Muscle layer of duodenum (tissue), 2 donors: ENCODE results near the gene MAGEA9B.
"Not testable (repeated sequence)": the region's sequence is repeated elsewhere in the genome, so short reads cannot be mapped to it uniquely, and the experiment has no call there.

Source experiments
- H3K27ac ChIP-seq: one replicate; pipeline ENCODE4 v1.7.0; 2013; ENCODE audit warnings: mild to moderate bottlenecking, low read length
- H3K27me3 ChIP-seq: one replicate; pipeline ENCODE4 v1.7.0; 2013; ENCODE audit warnings: low read depth, mild to moderate bottlenecking, control low read depth, low read length
- H3K36me3 ChIP-seq, 2 donors: one replicate each; pipeline ENCODE4 v1.7.0; 2013; ENCODE audit warnings: low read length in 2 of 2, control low read depth in 1 of 2, mild to moderate bottlenecking in 1 of 2; ENCODE audit not compliant: insufficient read depth in 2 of 2, control insufficient read depth in 1 of 2
- H3K4me1 ChIP-seq, 2 donors: one replicate each; pipeline ENCODE4 v1.7.0; 2013; ENCODE audit warnings: low read length in 2 of 2, mild to moderate bottlenecking in 2 of 2, control low read depth in 1 of 2, moderate library complexity in 1 of 2; ENCODE audit not compliant: insufficient read depth in 2 of 2, control insufficient read depth in 1 of 2
- H3K4me3 ChIP-seq, 2 donors: one replicate each; pipeline ENCODE4 v1.7.0; 2013; ENCODE audit warnings: low read length in 2 of 2, low read depth in 1 of 2, mild to moderate bottlenecking in 1 of 2
- H3K9me3 ChIP-seq, 2 donors: one replicate each; pipeline ENCODE4 v1.7.0; 2013; ENCODE audit warnings: low read length in 2 of 2, control low read depth in 1 of 2, mild to moderate bottlenecking in 1 of 2; ENCODE audit not compliant: control insufficient read depth in 1 of 2
- donor health status: healthy.

The MAGEA9B gene

GRCh38 chrX:149587359-149587758 is at the start of gene MAGEA9B:
Gene MAGEA9B (minus strand): TSS chrX:149587459. CDS start chrX:149583179, 4,280 bp downstream.
- not testable (repeated sequence) for H3K27me3 ChIP-seq, H3K4me3 ChIP-seq, H3K27ac ChIP-seq, H3K4me1 ChIP-seq, H3K9me3 ChIP-seq, H3K36me3 ChIP-seq

GRCh38 chrX:149633511-149633910 is 46.3 kb upstream of the MAGEA9B start:
- peaks cover 0 to 11% of the 10 kb centered on the region in 2 donors for H3K4me1 ChIP-seq
- H3K36me3 ChIP-seq: no peaks in the 10 kb centered on the region
- no peak overlapping the region for H3K4me3 ChIP-seq
- no peak overlapping the region for H3K27ac ChIP-seq
- no peaks in the 10 kb centered on the region for H3K9me3 ChIP-seq
- H3K27me3 ChIP-seq: no peaks in the 10 kb centered on the region

- H3K4me3 ChIP-seq: peak within 1 kb of the TSS; percentile 61 to 75
- H3K36me3 ChIP-seq: no peaks in the 10 kb centered on the region
- H3K9me3 ChIP-seq: no peaks in the 10 kb centered on the region
- no peaks in the 10 kb centered on the region for H3K27me3 ChIP-seq
- H3K27ac ChIP-seq: peak within 1 kb of the TSS; percentile 5
- H3K4me1 ChIP-seq: peaks cover 0 to 11% of the 10 kb centered on the region in 2 donors
These were observed 44.2 kb upstream of the MAGEA9B start, which contains the start of gene TMEM185A for GRCh38 chrX:149631234-149632165. Gene TMEM185A (minus strand): TSS chrX:149631792. CDS start chrX:149631580, 212 bp downstream.

GRCh38 chrX:149630681-149631233 is 43.5 kb upstream of the MAGEA9B start:
- Histone ChIP-seq H3K27ac (peak overlapping the region; percentile 5), H3K4me1 (peaks cover 0 to 11% of the 10 kb centered on the region in 2 donors), H3K36me3 (no peaks in the 10 kb centered on the region), H3K9me3 (no peaks in the 10 kb centered on the region), H3K4me3 (peak overlapping the region; percentile 61 to 75), H3K27me3 (no peaks in the 10 kb centered on the region)

- no peaks in the 10 kb centered on the region for H3K27me3 ChIP-seq
- peaks cover 0 to 11% of the 10 kb centered on the region in 2 donors for H3K4me1 ChIP-seq
- no peaks in the 10 kb centered on the region for H3K9me3 ChIP-seq
- peak overlapping the region; percentile 61 to 75 for H3K4me3 ChIP-seq
- no peaks in the 10 kb centered on the region for H3K36me3 ChIP-seq
- H3K27ac ChIP-seq: no peak overlapping the region
These were observed 42.6 kb upstream of the MAGEA9B start for GRCh38 chrX:149629730-149630387.

GRCh38 chrX:149628768-149629167 is 41.5 kb upstream of the MAGEA9B start:
- Histone ChIP-seq H3K36me3 (no peaks in the 10 kb centered on the region), H3K9me3 (no peaks in the 10 kb centered on the region), H3K4me1 (peaks cover 0 to 17% of the 10 kb centered on the region in 2 donors), H3K27ac (no peak overlapping the region), H3K4me3 (no peak overlapping the region), H3K27me3 (no peaks in the 10 kb centered on the region)

- Histone ChIP-seq H3K4me1 (peaks cover 0 to 19% of the 10 kb centered on the region in 2 donors), H3K27me3 (no peaks in the 10 kb centered on the region), H3K27ac (no peak overlapping the region), H3K4me3 (no peak overlapping the region), H3K9me3 (no peaks in the 10 kb centered on the region), H3K36me3 (no peaks in the 10 kb centered on the region)
These were observed 41.0 kb upstream of the MAGEA9B start for GRCh38 chrX:149628280-149628679.

- not testable (repeated sequence) for H3K27me3 ChIP-seq, H3K36me3 ChIP-seq, H3K4me3 ChIP-seq, H3K9me3 ChIP-seq, H3K27ac ChIP-seq
- H3K4me1 ChIP-seq: peaks cover 0 to 19% of the 10 kb centered on the region in 2 donors
These were observed 39.6 kb upstream of the MAGEA9B start for GRCh38 chrX:149626829-149627228.

GRCh38 chrX:149619662-149620061 is 32.4 kb upstream of the MAGEA9B start:
- H3K27me3 ChIP-seq, H3K27ac ChIP-seq, H3K36me3 ChIP-seq, H3K4me1 ChIP-seq, H3K9me3 ChIP-seq, H3K4me3 ChIP-seq: not testable (repeated sequence)

- Histone ChIP-seq H3K27me3 (no peaks in the 10 kb centered on the region), H3K9me3 (no peaks in the 10 kb centered on the region), H3K4me3 (no peak overlapping the region), H3K36me3 (no peaks in the 10 kb centered on the region), H3K27ac (no peak overlapping the region), H3K4me1 (peaks cover 0 to 3% of the 10 kb centered on the region in 2 donors)
These were observed 31.6 kb upstream of the MAGEA9B start for GRCh38 chrX:149618871-149619270.

- H3K9me3 ChIP-seq: no peaks in the 10 kb centered on the region
- H3K4me3 ChIP-seq: no peak overlapping the region
- no peaks in the 10 kb centered on the region for H3K27me3 ChIP-seq
- H3K27ac ChIP-seq: no peak overlapping the region
- H3K4me1 ChIP-seq: no peaks in the 10 kb centered on the region
- H3K36me3 ChIP-seq: no peaks in the 10 kb centered on the region
These were observed 24.4 kb upstream of the MAGEA9B start for GRCh38 chrX:149611623-149612175.
